ENCODE data around the gene TPCN1. TPM values are rescaled to one million over a fixed set of nuclear protein-coding genes. Genes with fewer than 3 reads are reported as not detected.

The TPCN1 gene
- total and polyA plus RNA-seq, 2 donors from 2014 or later, result 38.4 to 93.3 TPM

GRCh38 chr12:113190761-113191160, 30.5 kb upstream of the TPCN1 start:
- Histone ChIP-seq H3K4me1 (ENCODE audit: control insufficient read depth in 2 of 3, insufficient read depth in 2 of 3, low read depth in 1 of 3, low read length in 3 of 3) (peaks cover 0 to 15% (median 3%) of the 10 kb centered on the region in 3 donors), H3K27me3 (ENCODE audit: control insufficient read depth, insufficient read depth, low read length) (no peaks in the 10 kb centered on the region)
- FAIRE-seq, result no peak

GRCh38 chr12:113191227-113191626, 30.0 kb upstream of the TPCN1 start:
- peak in 1 of 5 donors; percentile 66 for DNase-seq
- peaks cover 0 to 12% (median 3%) of the 10 kb centered on the region in 3 donors for H3K4me1 ChIP-seq (ENCODE audit: control insufficient read depth in 2 of 3, insufficient read depth in 2 of 3, low read depth in 1 of 3, low read length in 3 of 3)
- intact Hi-C loops (cut with DNase I), result no loop called here
- H3K27ac ChIP-seq (ENCODE audit: low read depth in 2 of 2, low read length in 2 of 2), result no peak overlapping the region
- no peak overlapping the region for H3K9ac ChIP-seq (ENCODE audit: low read length in 3 of 3)
- FAIRE-seq, result no peak
- no peaks in the 10 kb centered on the region for H3K27me3 ChIP-seq (ENCODE audit: control insufficient read depth, insufficient read depth, low read length)
- no peak for TF ChIP-seq CTCF (IDR thresholded peaks at IDR 0.05; ENCODE audit: borderline replicate concordance, extremely low read depth, insufficient read depth)
- H3K4me3 ChIP-seq (ENCODE audit: low read length in 3 of 3), result no peak overlapping the region
- peaks cover 2 to 18% (median 6%) of the 10 kb centered on the region in 3 donors for H3K36me3 ChIP-seq (ENCODE audit: control insufficient read depth in 2 of 3, insufficient read depth in 3 of 3, low read length in 3 of 3)
- H3K9me3 ChIP-seq (ENCODE audit: control insufficient read depth in 2 of 3, insufficient read depth in 1 of 3, low read length in 3 of 3), result no peaks in the 10 kb centered on the region

More at GRCh38 chr12:113190761-113191160, 30.5 kb upstream of the TPCN1 start:
- peak in 3 of 5 donors; percentile 35 to 53 (median 40) for DNase-seq
- no peak for TF ChIP-seq CTCF (IDR thresholded peaks at IDR 0.05; ENCODE audit: borderline replicate concordance, extremely low read depth, insufficient read depth)
- Histone ChIP-seq H3K9ac (ENCODE audit: low read length in 3 of 3) (no peak overlapping the region), H3K9me3 (ENCODE audit: control insufficient read depth in 2 of 3, insufficient read depth in 1 of 3, low read length in 3 of 3) (no peaks in the 10 kb centered on the region), H3K27ac (ENCODE audit: low read depth in 2 of 2, low read length in 2 of 2) (no peak overlapping the region), H3K36me3 (ENCODE audit: control insufficient read depth in 2 of 3, insufficient read depth in 3 of 3, low read length in 3 of 3) (peaks cover 2 to 18% (median 6%) of the 10 kb centered on the region in 3 donors), H3K4me3 (ENCODE audit: low read length in 3 of 3) (no peak overlapping the region)
- intact Hi-C loops (cut with DNase I), result no loop called here

GRCh38 chr12:113194971-113195391, 26.3 kb upstream of the TPCN1 start:
- peak in 4 of 5 donors; percentile 50 to 77 (median 58) for DNase-seq
- no peak overlapping the region for H3K9ac ChIP-seq (ENCODE audit: low read length in 3 of 3)

More at GRCh38 chr12:113194971-113195391, 26.3 kb upstream of the TPCN1 start:
- peaks cover 0 to 18% (median 4%) of the 10 kb centered on the region in 3 donors for H3K36me3 ChIP-seq (ENCODE audit: control insufficient read depth in 2 of 3, insufficient read depth in 3 of 3, low read length in 3 of 3)
- no peaks in the 10 kb centered on the region for H3K9me3 ChIP-seq (ENCODE audit: control insufficient read depth in 2 of 3, insufficient read depth in 1 of 3, low read length in 3 of 3)
- H3K27ac ChIP-seq (ENCODE audit: low read depth in 2 of 2, low read length in 2 of 2), result no peak overlapping the region
- intact Hi-C loops (cut with DNase I), result no loop called here
- H3K27me3 ChIP-seq (ENCODE audit: control insufficient read depth, insufficient read depth, low read length), result no peaks in the 10 kb centered on the region
- no peak for FAIRE-seq
- no peak for TF ChIP-seq CTCF (IDR thresholded peaks at IDR 0.05; ENCODE audit: borderline replicate concordance, extremely low read depth, insufficient read depth)
- peaks cover 0 to 4% (median 3%) of the 10 kb centered on the region in 3 donors for H3K4me1 ChIP-seq (ENCODE audit: control insufficient read depth in 2 of 3, insufficient read depth in 2 of 3, low read depth in 1 of 3, low read length in 3 of 3)
- H3K4me3 ChIP-seq (ENCODE audit: low read length in 3 of 3), result no peak overlapping the region

Measured in kidney (tissue), 14 donors.